Left ventricle myocardium inferior (tissue), 1 donor: ENCODE results near the gene AFAP1L1. TPM values are rescaled to one million over a fixed set of nuclear protein-coding genes. Genes with fewer than 3 reads are reported as not detected.

Source experiments
- DNase-seq: peaks from one replicate; pipeline ENCODE4 v3.0.0-alpha.2; 2020
- H3K27ac ChIP-seq: fragments of 200-600 bp; replicated peaks from 2 replicates; pipeline ENCODE4 v1.8.0; 2021
- H3K27me3 ChIP-seq: fragments of 200-600 bp; 2 replicates; pipeline ENCODE4 v1.8.0; 2021; ENCODE audit warnings: low read depth
- H3K36me3 ChIP-seq: fragments of 200-600 bp; 2 replicates; pipeline ENCODE4 v1.8.0; 2021
- H3K4me1 ChIP-seq: fragments of 200-600 bp; 2 replicates; pipeline ENCODE4 v1.8.0; 2021
- H3K4me3 ChIP-seq: fragments of 200-600 bp; 2 replicates; pipeline ENCODE4 v1.8.0; 2021; ENCODE audit warnings: mild to moderate bottlenecking, moderate library complexity
- H3K9me3 ChIP-seq: fragments of 200-600 bp; replicated peaks from 2 replicates; pipeline ENCODE4 v1.8.0; 2021
- CTCF ChIP-seq: fragments of 200-600 bp; IDR thresholded peaks from 2 replicates; pipeline ENCODE4 v1.8.0; 2021; ENCODE audit warnings: antibody characterized with exemption, mild to moderate bottlenecking, borderline replicate concordance
- intact Hi-C: fragments of 100-400 bp; cut with micrococcal nuclease; formaldehyde crosslinking; loops from one replicate; pipeline ENCODE4 v1.11.0; 2022
- long read RNA-seq: library from polyadenylated mRNA; unstranded; transcript quantifications from one replicate; pipeline ENCODE4 v2.0.0, GENCODE V29; 2021
- total RNA-seq: library from RNA; stranded (reverse); fragmentation: NEBNext Ultra II Directional; extraction: Animal tissue kit (Norgen Biotek cat#: 25700); gene quantifications from one replicate; pipeline ENCODE4 v1.2.1, GENCODE V29; 2021
- donor health status: DM: no; HTN: yes; CAD: no; lungs with severe emphysema.

The AFAP1L1 gene
- 40.6 TPM for total RNA-seq
- long read RNA-seq, full-length matches to known transcripts: 154 of 187 reads
- long read RNA-seq, partial matches to known transcripts: 12 of 187 reads
- long read RNA-seq, other reads (novel, unspliced or antisense): 21 of 187 reads

DNA sequence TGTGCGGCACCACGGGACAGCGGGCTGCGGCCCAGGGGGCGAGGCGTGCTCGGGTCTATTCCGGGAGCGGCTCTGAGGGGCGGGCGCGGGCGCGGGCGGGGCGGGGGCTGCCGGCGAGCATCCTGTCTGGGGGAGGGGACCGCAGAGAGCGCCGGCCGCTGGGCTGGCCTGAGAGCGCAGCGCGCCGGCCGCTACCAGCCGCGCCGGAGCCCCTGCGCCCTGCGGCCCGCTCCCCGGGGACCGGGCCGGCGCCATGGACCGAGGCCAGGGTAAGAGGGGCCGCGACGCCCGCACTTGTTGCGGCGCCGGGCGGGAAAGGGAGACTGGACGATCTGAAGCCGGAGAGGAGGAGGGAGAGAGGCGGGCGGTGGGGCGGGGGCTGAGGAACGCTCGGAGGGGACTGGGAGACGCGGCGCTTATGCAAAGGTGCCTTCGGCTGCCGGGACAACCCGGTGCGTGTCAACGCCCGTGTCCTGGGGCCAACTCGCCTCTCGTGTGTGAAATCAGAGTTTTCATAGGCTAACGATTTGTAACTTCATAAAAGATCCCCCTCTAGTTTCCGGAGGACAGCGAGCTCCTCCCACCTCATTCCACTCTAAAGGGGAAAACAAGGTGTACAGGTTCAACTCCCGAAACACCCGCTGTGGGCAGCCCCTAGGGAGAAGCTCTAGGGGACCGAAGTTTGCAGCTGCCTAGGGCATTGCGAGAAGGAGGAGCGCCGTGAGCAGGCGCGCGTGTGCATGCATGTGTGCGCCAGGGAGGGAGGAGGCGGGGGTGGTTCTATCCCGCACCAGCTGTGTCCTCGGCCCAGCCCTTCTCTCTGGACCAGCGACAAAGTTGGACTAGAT lies at the start of gene AFAP1L1:
TSS of gene AFAP1L1 (plus strand) at position 144 of the 848 bp plus-strand sequence. CDS start at position 254, 110 bp downstream.
- TF ChIP-seq CTCF: no peak

GRCh38 chr5:149223081-149223848 lies 48.4 kb upstream of the AFAP1L1 start:
- DNase-seq: no peak
- H3K4me3 ChIP-seq: no peak overlapping the region
- H3K36me3 ChIP-seq: peaks cover 15% of the 10 kb centered on the region
- intact Hi-C loops: no loop called here
- peak overlapping the region; percentile 70 for H3K27ac ChIP-seq
- no peaks in the 10 kb centered on the region for H3K9me3 ChIP-seq
- no peak for TF ChIP-seq CTCF
- H3K27me3 ChIP-seq: no peaks in the 10 kb centered on the region
- H3K4me1 ChIP-seq: peaks cover 85% of the 10 kb centered on the region

More for the DNA sequence above, at the start of gene AFAP1L1:
- peak within 1 kb of the TSS; percentile 73 for H3K4me3 ChIP-seq
- H3K27ac ChIP-seq: peak within 1 kb of the TSS; percentile 95
- H3K9me3 ChIP-seq: peaks cover 14% of the 10 kb centered on the region
- H3K36me3 ChIP-seq: peaks cover 5% of the 10 kb centered on the region
- DNase-seq: peak; percentile 82
- intact Hi-C loops: no loop called here
- H3K4me1 ChIP-seq: peaks cover 51% of the 10 kb centered on the region
- no peaks in the 10 kb centered on the region for H3K27me3 ChIP-seq

GRCh38 chr5:149224282-149224681 lies 47.4 kb upstream of the AFAP1L1 start:
- Histone ChIP-seq H3K4me3 (no peak overlapping the region), H3K36me3 (peaks cover 10% of the 10 kb centered on the region), H3K9me3 (no peaks in the 10 kb centered on the region), H3K27ac (peak overlapping the region; percentile 70), H3K4me1 (peaks cover 86% of the 10 kb centered on the region), H3K27me3 (no peaks in the 10 kb centered on the region)
- intact Hi-C loops: no loop called here
- peak; percentile 75 for DNase-seq
- no peak for TF ChIP-seq CTCF

GRCh38 chr5:149227168-149227826 lies 44.4 kb upstream of the AFAP1L1 start:
- Histone ChIP-seq H3K27me3 (no peaks in the 10 kb centered on the region), H3K9me3 (no peaks in the 10 kb centered on the region), H3K27ac (peak overlapping the region; percentile 76), H3K4me3 (no peak overlapping the region), H3K36me3 (peaks cover 21% of the 10 kb centered on the region), H3K4me1 (peaks cover 62% of the 10 kb centered on the region)
- intact Hi-C loops: loop anchor here (5.0 kb wide), 1 partner anchor 85 kb away; the partner anchor contains the start of gene ABLIM3
- DNase-seq: no peak
- no peak for TF ChIP-seq CTCF
